ENCODE measurements around the gene TXNDC5. TPM values are rescaled to one million over a fixed set of nuclear protein-coding genes. Genes with fewer than 3 reads are reported as not detected.

The TXNDC5 gene
- 1,169 and 2,250 TPM in 2 replicates for total RNA-seq

GRCh38 chr6:7910654-7911344 is at the start of gene TXNDC5:
Gene TXNDC5 (minus strand): TSS chr6:7910788. CDS start chr6:7910776, 12 bp downstream.

Other genes starting within 250 kb of the TXNDC5 start
- gene BMP6, start 184.7 kb downstream of the TXNDC5 start, total RNA-seq = 163 and 246 TPM in 2 replicates
- gene BLOC1S5, start 153.6 kb upstream of the TXNDC5 start, total RNA-seq = 13.1 and 17.8 TPM in 2 replicates
- gene EEF1E1, start 191.8 kb upstream of the TXNDC5 start, total RNA-seq = 34.0 and 65.7 TPM in 2 replicates

Measured in vein endothelial cell (primary cell).